ENCODE results near the gene CPN1.
A peak's percentile ranks its signal among the peaks of the same experiment; 100 is the strongest.
"Not testable (repeated sequence)": the region's sequence is repeated elsewhere in the genome, so short reads cannot be mapped to it uniquely, and the experiment has no call there.

The CPN1 gene

DNA sequence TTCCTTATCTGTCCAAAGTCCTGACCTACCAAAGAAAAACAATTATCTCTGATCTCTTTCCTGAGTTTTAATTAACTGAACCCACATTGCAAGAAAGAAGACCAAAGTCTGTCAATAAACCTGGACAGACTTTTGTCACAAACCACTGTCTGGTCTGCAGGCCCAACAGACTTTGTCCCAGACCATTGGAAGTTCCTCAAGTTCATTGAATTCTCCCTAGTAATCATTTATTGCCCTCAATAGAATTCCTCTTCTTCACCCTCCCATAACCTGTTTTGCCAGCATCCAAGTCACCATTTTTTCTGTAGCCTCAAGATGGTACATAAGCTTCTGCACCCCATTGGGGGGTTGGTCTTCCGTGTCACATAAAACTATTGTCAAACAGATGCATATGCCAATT, 68.0 kb downstream of the CPN1 start:
- peaks cover 8% of the 10 kb centered on the region for H3K4me1 ChIP-seq (ENCODE audit: control insufficient read depth, insufficient read depth, low read length, poor library complexity, severe bottlenecking)
- H3K36me3 ChIP-seq (ENCODE audit: control insufficient read depth, insufficient read depth, low read length), result no peaks in the 10 kb centered on the region
- H3K27ac ChIP-seq (ENCODE audit: insufficient read depth, low read length, poor library complexity, severe bottlenecking), result no peak overlapping the region
- DNase-seq, result no peak
- no peak overlapping the region for H3K4me3 ChIP-seq (ENCODE audit: insufficient read depth, low read depth, low read length, poor library complexity, severe bottlenecking)
- H3K9me3 ChIP-seq (ENCODE audit: control insufficient read depth, low read length), result no peaks in the 10 kb centered on the region
- H3K27me3 ChIP-seq (replicated peaks; ENCODE audit: control insufficient read depth, insufficient read depth, low read length, poor library complexity, severe bottlenecking), result no peaks in the 10 kb centered on the region

GRCh38 chr10:100011906-100012305, 69.8 kb downstream of the CPN1 start:
- not testable (repeated sequence) for H3K27ac ChIP-seq (ENCODE audit: insufficient read depth, low read length, poor library complexity, severe bottlenecking); H3K36me3 ChIP-seq (ENCODE audit: control insufficient read depth, insufficient read depth, low read length); H3K4me3 ChIP-seq (ENCODE audit: insufficient read depth, low read depth, low read length, poor library complexity, severe bottlenecking); DNase-seq; H3K27me3 ChIP-seq (replicated peaks; ENCODE audit: control insufficient read depth, insufficient read depth, low read length, poor library complexity, severe bottlenecking); H3K9me3 ChIP-seq (ENCODE audit: control insufficient read depth, low read length)
- peaks cover 10% of the 10 kb centered on the region for H3K4me1 ChIP-seq (ENCODE audit: control insufficient read depth, insufficient read depth, low read length, poor library complexity, severe bottlenecking)

DNA sequence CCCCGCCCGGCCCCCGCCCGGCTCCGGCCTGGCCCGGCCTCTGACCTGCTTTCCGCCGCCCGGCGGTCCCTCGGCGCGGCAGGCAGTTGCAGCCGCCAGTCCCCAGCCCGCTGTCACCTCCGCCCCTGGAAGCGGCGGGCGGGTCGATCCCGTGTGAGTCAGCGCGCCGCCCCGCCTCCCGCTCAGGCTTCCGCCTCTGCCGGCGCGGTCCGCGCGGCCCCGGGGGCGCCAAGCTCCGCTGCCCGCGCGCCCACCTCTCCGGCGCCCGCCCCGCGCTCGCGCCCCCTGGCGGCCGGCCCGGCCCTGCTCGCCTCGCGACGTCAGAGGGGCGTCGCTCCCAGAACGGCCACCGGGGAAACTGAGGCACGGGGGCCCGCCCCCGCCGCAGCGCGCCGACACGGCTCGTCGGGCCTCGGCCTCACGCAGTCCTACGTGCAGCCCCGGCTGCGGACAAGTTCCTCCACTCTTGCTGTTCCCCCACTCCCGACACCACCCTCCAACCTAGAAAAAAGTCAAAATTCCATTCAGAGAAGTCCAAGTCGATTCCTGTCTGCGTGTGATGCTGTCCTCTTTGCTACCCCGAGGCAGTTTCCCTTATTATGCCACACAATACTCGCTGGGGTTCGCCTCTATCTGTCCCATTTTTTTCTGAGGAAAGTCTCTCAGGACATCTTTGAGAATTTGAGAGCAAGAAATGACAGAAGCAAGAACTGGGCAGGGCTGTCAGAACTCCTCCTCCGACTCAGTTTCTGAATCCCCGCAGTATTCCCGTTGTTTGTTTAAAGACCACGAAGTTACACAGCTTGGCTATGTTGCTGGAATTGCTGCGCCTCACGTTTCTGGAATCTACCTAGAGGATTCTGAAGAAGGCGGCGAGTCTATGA, 71.6 kb downstream of the CPN1 start, which contains the start of gene DNMBP:
Gene DNMBP (minus strand): TSS at position 155 of the 884 bp plus-strand sequence. CDS start 37,823 bp downstream, outside the sequence.
- H3K36me3 ChIP-seq (ENCODE audit: control insufficient read depth, insufficient read depth, low read length), result no peaks in the 10 kb centered on the region
- peak; percentile 58 to 60 (median 60) for DNase-seq
- H3K27me3 ChIP-seq (replicated peaks; ENCODE audit: control insufficient read depth, insufficient read depth, low read length, poor library complexity, severe bottlenecking), result no peaks in the 10 kb centered on the region
- H3K27ac ChIP-seq (ENCODE audit: insufficient read depth, low read length, poor library complexity, severe bottlenecking), result peak within 1 kb of the TSS; percentile 38
- H3K4me3 ChIP-seq (ENCODE audit: insufficient read depth, low read depth, low read length, poor library complexity, severe bottlenecking), result peak within 1 kb of the TSS; percentile 71
- H3K9me3 ChIP-seq (ENCODE audit: control insufficient read depth, low read length), result no peaks in the 10 kb centered on the region
- H3K4me1 ChIP-seq (ENCODE audit: control insufficient read depth, insufficient read depth, low read length, poor library complexity, severe bottlenecking), result peaks cover 10% of the 10 kb centered on the region

- H3K27me3 ChIP-seq (replicated peaks; ENCODE audit: control insufficient read depth, insufficient read depth, low read length, poor library complexity, severe bottlenecking), result no peaks in the 10 kb centered on the region
- H3K4me3 ChIP-seq (ENCODE audit: insufficient read depth, low read depth, low read length, poor library complexity, severe bottlenecking), result peak overlapping the region; percentile 71
- H3K36me3 ChIP-seq (ENCODE audit: control insufficient read depth, insufficient read depth, low read length), result no peaks in the 10 kb centered on the region
- peak overlapping the region; percentile 38 for H3K27ac ChIP-seq (ENCODE audit: insufficient read depth, low read length, poor library complexity, severe bottlenecking)
- no peaks in the 10 kb centered on the region for H3K9me3 ChIP-seq (ENCODE audit: control insufficient read depth, low read length)
- peaks cover 10% of the 10 kb centered on the region for H3K4me1 ChIP-seq (ENCODE audit: control insufficient read depth, insufficient read depth, low read length, poor library complexity, severe bottlenecking)
- no peak for DNase-seq
Measured at GRCh38 chr10:100009283-100009792, 72.3 kb downstream of the CPN1 start.

DNA sequence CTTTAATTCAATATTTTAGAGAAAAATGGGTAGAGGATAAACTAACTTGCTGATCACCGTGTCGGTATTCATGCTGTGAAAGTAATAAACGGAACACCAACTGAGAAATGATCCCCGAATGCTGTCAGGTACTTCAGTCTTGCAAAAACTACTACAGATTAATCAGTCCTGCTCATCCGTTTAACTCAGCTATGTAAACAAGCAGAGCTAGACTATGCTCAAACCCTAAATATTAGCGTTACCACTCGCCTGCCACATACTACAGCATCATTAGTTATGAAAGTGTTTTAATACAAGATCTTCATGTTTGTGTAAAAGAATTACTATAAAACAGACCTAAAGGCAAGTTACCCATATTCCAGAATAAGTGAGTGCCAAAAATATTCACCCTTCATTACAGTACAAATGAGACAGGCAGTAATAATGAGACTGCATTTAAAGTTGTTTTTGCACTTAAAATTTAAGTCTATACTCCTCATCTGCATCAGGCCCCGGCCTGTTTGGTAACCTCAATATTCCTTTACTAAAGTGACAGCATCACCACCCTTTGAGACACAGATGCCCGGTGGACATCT, 72.9 kb downstream of the CPN1 start:
- Histone ChIP-seq H3K4me1 (ENCODE audit: control insufficient read depth, insufficient read depth, low read length, poor library complexity, severe bottlenecking) (peaks cover 10% of the 10 kb centered on the region), H3K9me3 (ENCODE audit: control insufficient read depth, low read length) (no peaks in the 10 kb centered on the region), H3K27ac (ENCODE audit: insufficient read depth, low read length, poor library complexity, severe bottlenecking) (no peak overlapping the region), H3K27me3 (replicated peaks; ENCODE audit: control insufficient read depth, insufficient read depth, low read length, poor library complexity, severe bottlenecking) (no peaks in the 10 kb centered on the region), H3K4me3 (ENCODE audit: insufficient read depth, low read depth, low read length, poor library complexity, severe bottlenecking) (peak overlapping the region; percentile 71), H3K36me3 (ENCODE audit: control insufficient read depth, insufficient read depth, low read length) (no peaks in the 10 kb centered on the region)
- DNase-seq, result no peak

GRCh38 chr10:100008142-100008522, 73.5 kb downstream of the CPN1 start:
- DNase-seq, result no peak
- Histone ChIP-seq H3K27ac (ENCODE audit: insufficient read depth, low read length, poor library complexity, severe bottlenecking) (no peak overlapping the region), H3K9me3 (ENCODE audit: control insufficient read depth, low read length) (no peaks in the 10 kb centered on the region), H3K36me3 (ENCODE audit: control insufficient read depth, insufficient read depth, low read length) (no peaks in the 10 kb centered on the region), H3K4me1 (ENCODE audit: control insufficient read depth, insufficient read depth, low read length, poor library complexity, severe bottlenecking) (peaks cover 10% of the 10 kb centered on the region), H3K4me3 (ENCODE audit: insufficient read depth, low read depth, low read length, poor library complexity, severe bottlenecking) (no peak overlapping the region), H3K27me3 (replicated peaks; ENCODE audit: control insufficient read depth, insufficient read depth, low read length, poor library complexity, severe bottlenecking) (no peaks in the 10 kb centered on the region)

- Histone ChIP-seq H3K36me3 (ENCODE audit: control insufficient read depth, insufficient read depth, low read length) (no peaks in the 10 kb centered on the region), H3K27ac (ENCODE audit: insufficient read depth, low read length, poor library complexity, severe bottlenecking) (no peak overlapping the region), H3K4me1 (ENCODE audit: control insufficient read depth, insufficient read depth, low read length, poor library complexity, severe bottlenecking) (peaks cover 10% of the 10 kb centered on the region), H3K9me3 (ENCODE audit: control insufficient read depth, low read length) (no peaks in the 10 kb centered on the region), H3K27me3 (replicated peaks; ENCODE audit: control insufficient read depth, insufficient read depth, low read length, poor library complexity, severe bottlenecking) (no peaks in the 10 kb centered on the region), H3K4me3 (ENCODE audit: insufficient read depth, low read depth, low read length, poor library complexity, severe bottlenecking) (no peak overlapping the region)
- DNase-seq, result no peak
Measured at GRCh38 chr10:100007231-100008141, 74.2 kb downstream of the CPN1 start.

GRCh38 chr10:100006243-100006886, 75.3 kb downstream of the CPN1 start:
- Histone ChIP-seq H3K27me3 (replicated peaks; ENCODE audit: control insufficient read depth, insufficient read depth, low read length, poor library complexity, severe bottlenecking) (no peaks in the 10 kb centered on the region), H3K36me3 (ENCODE audit: control insufficient read depth, insufficient read depth, low read length) (no peaks in the 10 kb centered on the region), H3K4me1 (ENCODE audit: control insufficient read depth, insufficient read depth, low read length, poor library complexity, severe bottlenecking) (peaks cover 10% of the 10 kb centered on the region), H3K27ac (ENCODE audit: insufficient read depth, low read length, poor library complexity, severe bottlenecking) (no peak overlapping the region), H3K9me3 (ENCODE audit: control insufficient read depth, low read length) (no peaks in the 10 kb centered on the region), H3K4me3 (ENCODE audit: insufficient read depth, low read depth, low read length, poor library complexity, severe bottlenecking) (no peak overlapping the region)
- no peak for DNase-seq

DNA sequence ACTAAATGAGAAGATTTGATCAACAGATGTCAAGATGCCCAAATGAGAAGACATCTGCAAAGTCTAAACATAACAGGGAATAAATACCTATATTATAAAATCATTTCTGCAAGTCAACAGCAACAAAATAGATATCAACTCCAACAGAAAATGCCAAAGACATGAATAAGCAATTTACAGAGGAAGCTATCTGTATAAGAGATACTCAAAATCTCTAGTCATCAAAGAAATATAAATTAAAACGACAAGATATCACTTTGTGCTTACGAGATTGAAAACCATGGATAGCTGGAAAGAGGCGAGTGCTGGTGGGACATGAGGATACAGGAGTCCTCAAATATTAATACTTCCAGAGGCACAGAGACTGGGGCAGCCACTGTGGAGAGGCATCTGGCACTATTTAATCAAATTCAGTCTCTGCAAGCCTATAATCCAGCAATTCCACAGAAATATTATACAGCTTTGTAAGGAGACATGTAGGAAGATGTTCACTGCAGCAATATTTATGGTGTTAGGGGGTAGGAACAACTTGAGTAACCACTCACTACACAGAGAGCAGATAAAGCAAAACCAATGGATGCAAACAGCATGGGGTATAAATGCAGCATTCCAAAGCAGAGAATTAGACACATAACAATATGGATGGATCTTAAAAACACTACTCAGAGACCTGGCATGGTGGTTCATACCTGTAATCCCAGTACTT, 76.7 kb downstream of the CPN1 start:
- no peak for DNase-seq
- H3K27ac ChIP-seq (ENCODE audit: insufficient read depth, low read length, poor library complexity, severe bottlenecking), result no peak overlapping the region
- H3K4me1 ChIP-seq (ENCODE audit: control insufficient read depth, insufficient read depth, low read length, poor library complexity, severe bottlenecking), result peaks cover 10% of the 10 kb centered on the region
- no peaks in the 10 kb centered on the region for H3K27me3 ChIP-seq (replicated peaks; ENCODE audit: control insufficient read depth, insufficient read depth, low read length, poor library complexity, severe bottlenecking)
- no peak overlapping the region for H3K4me3 ChIP-seq (ENCODE audit: insufficient read depth, low read depth, low read length, poor library complexity, severe bottlenecking)
- H3K36me3 ChIP-seq (ENCODE audit: control insufficient read depth, insufficient read depth, low read length), result no peaks in the 10 kb centered on the region
- no peaks in the 10 kb centered on the region for H3K9me3 ChIP-seq (ENCODE audit: control insufficient read depth, low read length)

All from effector memory CD4-positive, alpha-beta T cell (primary cell).